ENCODE measurements around the gene ZNF416. TPM values are rescaled to one million over a fixed set of nuclear protein-coding genes. Genes with fewer than 3 reads are reported as not detected.

ZNF416 gene
- total and polyA plus RNA-seq, 9 of the 15 experiments (the other 6 are each of a cell fraction or from before 2014, with no cell fraction given) = 0.20 to 2.0 (median 1.1) TPM

- DNase-seq (ENCODE audit: extremely low read depth in 1 of 4, low spot score in 3 of 4) = peak in 2 of 4 experiments; percentile 34 to 63
- Histone ChIP-seq H3K9me3 (replicated peaks; ENCODE audit: control insufficient read depth, insufficient read depth, low read depth, low read length) (peaks cover 3% of the 10 kb centered on the region; the same call in 1 of the 2 replicates), H3K4me3 (peak within 1 kb of the TSS; percentile 29), H3K4me1 (replicated peaks in 1 of 2; ENCODE audit: control insufficient read depth in 2 of 2, insufficient read depth in 2 of 2, low read length in 2 of 2) (peaks cover 0 to 10% of the 10 kb centered on the region in 2 experiments; a peak in 1 of 5 replicates), H4K20me1 (replicated peaks; ENCODE audit: control insufficient read depth, insufficient read depth, low read length) (no peaks in the 10 kb centered on the region), H3K9ac (ENCODE audit: insufficient read depth in 1 of 2, low read depth in 2 of 2, low read length in 2 of 2) (no peak within 1 kb of the TSS), H3K36me3 (ENCODE audit: control insufficient read depth, insufficient read depth, low read length) (no peaks in the 10 kb centered on the region), H3K79me2 (ENCODE audit: control insufficient read depth, insufficient read depth, low read length) (no peaks in the 10 kb centered on the region), H2AFZ (ENCODE audit: low read depth, low read length) (peak within 1 kb of the TSS; percentile 55), H3K4me2 (ENCODE audit: insufficient read depth, low read length) (peak within 1 kb of the TSS; percentile 41), H3K27ac (ENCODE audit: extremely low read depth, low read depth, low read length) (no peak within 1 kb of the TSS), H3K27me3 (ENCODE audit: control insufficient read depth in 2 of 2, insufficient read depth in 2 of 2, low read length in 2 of 2) (no peaks in the 10 kb centered on the region), H3K9me1 (ENCODE audit: control insufficient read depth, insufficient read depth, low read length) (no peaks in the 10 kb centered on the region)
- ChIA-PET CTCF (ENCODE audit: low intra/inter-chr PET ratio) (no interaction called here), POLR2A (no interaction called here)
- 23% methylated on average over 64 of the region's 76 CpGs for WGBS (ENCODE audit: insufficient coverage, low coverage, missing lambda C conversion rate)
- in situ Hi-C loops (cut with MboI) (no loop called here), intact Hi-C loops (cut with micrococcal nuclease) (no loop called here)
- FAIRE-seq = no peak
- ATAC-seq = peak; percentile 28; the same call in 1 of the 3 replicates
- no TSS peak for BruUV-seq (replicated peaks)
- no peak for TF ChIP-seq ZNF766 (CRISPR knock-in tag; conservative IDR thresholded peaks at IDR 0.05)
- TF ChIP-seq, protein P1, sequence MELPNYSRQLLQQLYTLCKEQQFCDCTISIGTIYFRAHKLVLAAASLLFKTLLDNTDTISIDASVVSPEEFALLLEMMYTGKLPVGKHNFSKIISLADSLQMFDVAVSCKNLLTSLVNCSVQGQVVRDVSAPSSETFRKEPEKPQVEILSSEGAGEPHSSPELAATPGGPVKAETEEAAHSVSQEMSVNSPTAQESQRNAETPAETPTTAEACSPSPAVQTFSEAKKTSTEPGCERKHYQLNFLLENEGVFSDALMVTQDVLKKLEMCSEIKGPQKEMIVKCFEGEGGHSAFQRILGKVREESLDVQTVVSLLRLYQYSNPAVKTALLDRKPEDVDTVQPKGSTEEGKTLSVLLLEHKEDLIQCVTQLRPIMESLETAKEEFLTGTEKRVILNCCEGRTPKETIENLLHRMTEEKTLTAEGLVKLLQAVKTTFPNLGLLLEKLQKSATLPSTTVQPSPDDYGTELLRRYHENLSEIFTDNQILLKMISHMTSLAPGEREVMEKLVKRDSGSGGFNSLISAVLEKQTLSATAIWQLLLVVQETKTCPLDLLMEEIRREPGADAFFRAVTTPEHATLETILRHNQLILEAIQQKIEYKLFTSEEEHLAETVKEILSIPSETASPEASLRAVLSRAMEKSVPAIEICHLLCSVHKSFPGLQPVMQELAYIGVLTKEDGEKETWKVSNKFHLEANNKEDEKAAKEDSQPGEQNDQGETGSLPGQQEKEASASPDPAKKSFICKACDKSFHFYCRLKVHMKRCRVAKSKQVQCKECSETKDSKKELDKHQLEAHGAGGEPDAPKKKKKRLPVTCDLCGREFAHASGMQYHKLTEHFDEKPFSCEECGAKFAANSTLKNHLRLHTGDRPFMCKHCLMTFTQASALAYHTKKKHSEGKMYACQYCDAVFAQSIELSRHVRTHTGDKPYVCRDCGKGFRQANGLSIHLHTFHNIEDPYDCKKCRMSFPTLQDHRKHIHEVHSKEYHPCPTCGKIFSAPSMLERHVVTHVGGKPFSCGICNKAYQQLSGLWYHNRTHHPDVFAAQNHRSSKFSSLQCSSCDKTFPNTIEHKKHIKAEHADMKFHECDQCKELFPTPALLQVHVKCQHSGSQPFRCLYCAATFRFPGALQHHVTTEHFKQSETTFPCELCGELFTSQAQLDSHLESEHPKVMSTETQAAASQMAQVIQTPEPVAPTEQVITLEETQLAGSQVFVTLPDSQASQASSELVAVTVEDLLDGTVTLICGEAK (IDR thresholded peaks at IDR 0.05) = peak; percentile 72
- TF ChIP-seq, protein P1 (CRISPR knock-in tag; IDR thresholded peaks at IDR 0.05) = no peak
Measured at GRCh38 chr19:57583521-57584416, 5.1 kb upstream of the ZNF416 start, which contains the start of gene ZIK1. Gene ZIK1 (plus strand): TSS chr19:57584145. CDS start chr19:57584357, 212 bp downstream.
